DOHH2 (cell line): ENCODE measurements around the gene COPS4.
"Not testable (repeated sequence)": the region's sequence is repeated elsewhere in the genome, so short reads cannot be mapped to it uniquely, and the experiment has no call there.

Experiments used
- H3F3A ChIP-seq: fragments of 200-600 bp; sonication (generic), shearing (Covaris generic); 2 replicates; pipeline ENCODE4 v1.6.0; 2016; ENCODE audit warnings: antibody characterized with exemption, mild to moderate bottlenecking; ENCODE audit not compliant: control insufficient read depth, insufficient read depth
- H3K27ac ChIP-seq: fragments of 200-600 bp; sonication (generic); 2 replicates; pipeline ENCODE4 v1.5.1; 2014; ENCODE audit warnings: low read depth, mild to moderate bottlenecking, low read length, moderate library complexity
- H3K27me3 ChIP-seq: fragments of 200-600 bp; sonication (generic); 2 replicates; pipeline ENCODE4 v1.6.1; 2014; ENCODE audit warnings: mild to moderate bottlenecking, low read length, mixed read lengths; ENCODE audit not compliant: control insufficient read depth
- H3K36me3 ChIP-seq: fragments of 200-600 bp; sonication (generic); 2 replicates; pipeline ENCODE4 v1.6.1; 2014; ENCODE audit warnings: mild to moderate bottlenecking, low read length, moderate library complexity, mixed read lengths; ENCODE audit not compliant: control insufficient read depth
- H3K4me1 ChIP-seq: fragments of 200-600 bp; sonication (generic); 2 replicates; pipeline ENCODE4 v1.6.1; 2014; ENCODE audit warnings: mild to moderate bottlenecking, low read length, mixed read lengths; ENCODE audit not compliant: control insufficient read depth
- H3K4me2 ChIP-seq: fragments of 200-600 bp; sonication (generic); 2 replicates; pipeline ENCODE4 v1.6.0; 2014; ENCODE audit warnings: mild to moderate bottlenecking, low read length, moderate library complexity
- H3K4me3 ChIP-seq: fragments of 200-600 bp; sonication (generic); 2 replicates; pipeline ENCODE4 v1.5.1; 2014; ENCODE audit warnings: mild to moderate bottlenecking, low read length, mixed read lengths
- H3K79me2 ChIP-seq: fragments of 200-600 bp; sonication (generic); 2 replicates; pipeline ENCODE4 v1.6.1; 2014; ENCODE audit warnings: mild to moderate bottlenecking, low read length, mixed read lengths; ENCODE audit not compliant: control insufficient read depth
- H3K9me2 ChIP-seq: fragments of 200-600 bp; sonication (generic); replicated peaks from 2 replicates; pipeline ENCODE4 v1.6.1; 2014; ENCODE audit warnings: mild to moderate bottlenecking, low read length, mixed read lengths; ENCODE audit not compliant: control insufficient read depth
- H3K9me3 ChIP-seq: fragments of 200-600 bp; sonication (generic); 2 replicates; pipeline ENCODE4 v1.6.1; 2014; ENCODE audit warnings: antibody characterized with exemption, low read length, mixed read lengths; ENCODE audit not compliant: control insufficient read depth, insufficient read depth
- H4K20me1 ChIP-seq: fragments of 200-600 bp; sonication (generic); 2 replicates; pipeline ENCODE4 v1.6.0; 2014; ENCODE audit warnings: low read depth, mild to moderate bottlenecking, antibody characterized with exemption, low read length, moderate library complexity; ENCODE audit not compliant: control insufficient read depth, insufficient read depth
- EZH2phosphoT487 ChIP-seq: fragments of 200-600 bp; sonication (generic); IDR thresholded peaks from 2 replicates; pipeline ENCODE4 v1.6.1; 2017; ENCODE audit warnings: borderline replicate concordance, mild to moderate bottlenecking, antibody characterized with exemption, low read length, moderate library complexity, mixed read lengths
- TF ChIP-seq, protein P1 (sequence below): fragments of 200-600 bp; sonication (generic); IDR thresholded peaks from one replicate; pipeline ENCODE4 v1.5.1; 2014; ENCODE audit warnings: antibody characterized with exemption, mild to moderate bottlenecking, low read depth, low read length; ENCODE audit not compliant: poor library complexity, severe bottlenecking

The COPS4 gene

DNA sequence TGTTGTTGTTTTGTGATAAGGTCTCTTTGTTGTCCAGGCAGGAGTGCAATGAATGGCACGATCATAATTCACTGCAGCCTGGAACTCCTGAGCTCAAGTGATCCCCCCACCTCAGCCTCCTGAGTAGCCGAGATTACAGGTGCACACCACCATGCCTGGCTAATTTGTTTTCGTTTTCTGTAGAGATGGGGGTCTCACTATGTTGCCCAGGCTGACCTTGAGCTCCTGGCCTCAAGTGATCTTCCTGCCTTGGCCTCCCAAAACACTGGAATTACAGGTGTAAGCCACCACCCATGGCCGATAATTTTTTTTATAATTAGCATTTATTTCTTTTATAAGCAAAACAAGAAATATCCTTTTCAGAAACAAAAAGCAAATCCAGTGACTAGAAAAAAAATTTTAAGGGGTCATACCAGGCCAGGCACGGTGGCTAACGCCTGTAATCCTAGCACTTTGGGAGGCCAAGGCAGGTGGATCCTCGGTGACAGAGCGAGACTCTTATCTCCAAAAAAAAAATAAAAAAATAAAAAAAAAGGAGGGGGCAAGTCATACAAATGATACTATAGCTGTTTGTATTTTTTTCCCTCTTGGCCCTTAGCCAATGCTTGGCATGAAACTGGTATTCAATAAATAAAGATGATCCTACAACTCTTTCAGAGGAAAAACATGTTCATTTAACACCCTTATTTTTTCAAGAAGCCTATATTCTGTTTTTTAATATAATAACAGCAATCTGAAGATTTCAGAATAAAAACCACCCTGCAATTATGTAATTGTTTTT lies 76.2 kb downstream of the COPS4 start:
- no peaks in the 10 kb centered on the region for H4K20me1 ChIP-seq
- no peaks in the 10 kb centered on the region for H3K79me2 ChIP-seq
- H3K27me3 ChIP-seq, result peaks cover 13% of the 10 kb centered on the region
- TF ChIP-seq, protein P1, sequence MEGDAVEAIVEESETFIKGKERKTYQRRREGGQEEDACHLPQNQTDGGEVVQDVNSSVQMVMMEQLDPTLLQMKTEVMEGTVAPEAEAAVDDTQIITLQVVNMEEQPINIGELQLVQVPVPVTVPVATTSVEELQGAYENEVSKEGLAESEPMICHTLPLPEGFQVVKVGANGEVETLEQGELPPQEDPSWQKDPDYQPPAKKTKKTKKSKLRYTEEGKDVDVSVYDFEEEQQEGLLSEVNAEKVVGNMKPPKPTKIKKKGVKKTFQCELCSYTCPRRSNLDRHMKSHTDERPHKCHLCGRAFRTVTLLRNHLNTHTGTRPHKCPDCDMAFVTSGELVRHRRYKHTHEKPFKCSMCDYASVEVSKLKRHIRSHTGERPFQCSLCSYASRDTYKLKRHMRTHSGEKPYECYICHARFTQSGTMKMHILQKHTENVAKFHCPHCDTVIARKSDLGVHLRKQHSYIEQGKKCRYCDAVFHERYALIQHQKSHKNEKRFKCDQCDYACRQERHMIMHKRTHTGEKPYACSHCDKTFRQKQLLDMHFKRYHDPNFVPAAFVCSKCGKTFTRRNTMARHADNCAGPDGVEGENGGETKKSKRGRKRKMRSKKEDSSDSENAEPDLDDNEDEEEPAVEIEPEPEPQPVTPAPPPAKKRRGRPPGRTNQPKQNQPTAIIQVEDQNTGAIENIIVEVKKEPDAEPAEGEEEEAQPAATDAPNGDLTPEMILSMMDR, result no peak
- no peak for TF ChIP-seq EZH2phosphoT487
- peak overlapping the region; percentile 42 for H3K27ac ChIP-seq
- H3K9me2 ChIP-seq, result no peaks in the 10 kb centered on the region
- peak overlapping the region; percentile 72 for H3K4me3 ChIP-seq
- H3K9me3 ChIP-seq, result no peaks in the 10 kb centered on the region
- H3K4me1 ChIP-seq, result peaks cover 47% of the 10 kb centered on the region
- peaks cover 11% of the 10 kb centered on the region for H3F3A ChIP-seq
- H3K36me3 ChIP-seq, result no peaks in the 10 kb centered on the region
- peak overlapping the region; percentile 73 for H3K4me2 ChIP-seq

DNA sequence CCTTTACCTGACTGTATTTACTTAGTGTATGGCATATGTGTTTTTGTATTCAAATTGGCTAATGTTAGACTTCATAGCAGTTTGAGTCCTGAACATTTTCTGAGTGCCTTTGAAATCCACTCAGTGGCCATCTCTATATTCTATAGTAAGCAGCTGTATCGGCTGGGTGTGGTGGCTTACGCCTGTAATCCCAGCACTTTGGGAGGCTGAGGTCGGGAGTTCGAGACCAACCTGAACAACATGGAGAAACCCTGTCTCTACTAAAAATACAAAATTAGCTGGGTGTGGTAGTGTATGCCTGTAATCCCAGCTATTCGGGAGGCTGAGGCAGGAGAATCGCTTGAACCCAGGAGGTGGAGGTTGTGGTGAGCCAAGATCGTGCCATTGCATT lies 76.8 kb downstream of the COPS4 start:
- H3K79me2 ChIP-seq, H3K9me2 ChIP-seq, H4K20me1 ChIP-seq, H3K9me3 ChIP-seq, H3K36me3 ChIP-seq: not testable (repeated sequence)
- peaks cover 47% of the 10 kb centered on the region for H3K4me1 ChIP-seq
- peaks cover 11% of the 10 kb centered on the region for H3F3A ChIP-seq
- peak overlapping the region; percentile 42 for H3K27ac ChIP-seq
- H3K4me2 ChIP-seq, result peak overlapping the region; percentile 39
- H3K4me3 ChIP-seq, result 0 out of 2 replicates have a peak overlapping the region, but pooled peaks have one; percentile 21
- H3K27me3 ChIP-seq, result peaks cover 13% of the 10 kb centered on the region

DNA sequence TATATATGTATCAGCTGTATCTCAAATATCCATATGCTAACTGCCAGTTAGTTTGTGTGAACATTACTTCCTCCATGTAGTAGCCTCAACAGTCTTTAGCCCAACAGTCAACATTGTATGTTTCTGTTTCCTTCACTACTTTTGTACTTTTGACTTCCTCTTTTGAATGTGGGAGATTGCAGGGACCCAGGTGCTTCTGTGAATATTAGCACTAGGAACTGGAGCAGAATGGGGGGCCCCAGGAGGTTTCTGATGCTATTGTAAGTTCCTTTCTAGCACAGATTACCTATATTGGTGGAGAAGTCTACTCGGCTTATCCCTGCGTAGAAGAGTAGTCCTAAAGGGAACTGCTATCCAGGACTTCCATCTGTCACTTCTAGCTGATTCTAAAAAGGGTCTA lies 77.2 kb downstream of the COPS4 start:
- H3F3A ChIP-seq, result peaks cover 11% of the 10 kb centered on the region
- H4K20me1 ChIP-seq, result no peaks in the 10 kb centered on the region
- H3K9me3 ChIP-seq, result no peaks in the 10 kb centered on the region
- H3K36me3 ChIP-seq, result no peaks in the 10 kb centered on the region
- peak overlapping the region; percentile 47 for H3K27ac ChIP-seq
- peaks cover 13% of the 10 kb centered on the region for H3K27me3 ChIP-seq
- H3K79me2 ChIP-seq, result no peaks in the 10 kb centered on the region
- H3K9me2 ChIP-seq, result no peaks in the 10 kb centered on the region
- H3K4me3 ChIP-seq, result peak overlapping the region; percentile 46
- peaks cover 47% of the 10 kb centered on the region for H3K4me1 ChIP-seq
- TF ChIP-seq, protein P1, result no peak
- no peak for TF ChIP-seq EZH2phosphoT487
- peak overlapping the region; percentile 64 for H3K4me2 ChIP-seq

DNA sequence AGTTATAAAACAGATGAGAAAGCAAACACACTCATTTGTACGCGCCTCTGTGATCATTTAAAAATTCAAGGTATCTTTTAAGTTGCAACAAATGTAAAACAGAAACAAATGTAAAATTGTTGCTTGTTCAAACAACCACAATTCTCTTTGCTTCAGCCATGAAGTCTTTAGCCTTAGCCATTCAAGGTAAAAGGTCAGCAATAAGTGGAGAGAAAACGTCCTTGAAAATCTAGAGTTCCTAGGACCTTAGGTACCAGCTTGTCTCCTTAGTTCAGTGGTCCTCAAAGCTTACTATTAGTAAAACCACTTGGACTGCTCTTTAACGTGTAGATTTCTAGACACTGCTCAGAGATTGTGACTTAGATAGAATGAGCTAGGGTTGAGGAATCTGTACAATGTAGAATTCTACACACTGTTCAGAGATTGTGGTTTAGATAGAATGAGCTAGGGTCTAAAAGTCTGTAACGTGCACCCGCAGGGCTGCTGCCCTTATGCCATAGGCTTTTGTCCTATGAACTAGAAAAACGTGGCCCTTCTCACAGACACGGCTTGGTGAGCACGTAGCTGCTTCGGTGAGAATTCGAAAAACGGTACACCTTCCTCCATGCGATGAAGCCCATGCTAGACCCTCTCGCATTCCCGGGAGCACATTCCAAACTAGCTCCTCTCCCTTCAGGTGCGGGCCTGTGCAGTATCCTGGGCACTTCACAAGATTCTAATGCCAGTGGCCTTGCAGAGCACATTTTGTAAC lies 77.9 kb downstream of the COPS4 start:
- Histone ChIP-seq H3K36me3 (no peaks in the 10 kb centered on the region), H3K4me3 (peak overlapping the region; percentile 46), H3K27ac (peak overlapping the region; percentile 47), H3K27me3 (peaks cover 13% of the 10 kb centered on the region), H3F3A (peaks cover 11% of the 10 kb centered on the region), H4K20me1 (no peaks in the 10 kb centered on the region), H3K79me2 (no peaks in the 10 kb centered on the region), H3K4me1 (peaks cover 47% of the 10 kb centered on the region), H3K9me3 (no peaks in the 10 kb centered on the region), H3K9me2 (no peaks in the 10 kb centered on the region), H3K4me2 (peak overlapping the region; percentile 64)
- no peak for TF ChIP-seq EZH2phosphoT487
- TF ChIP-seq, protein P1, result no peak
